HG02973 (cell line): Measurements from ENCODE around the gene DAW1.

Source experiments
- ATAC-seq: cut with Tn5 transposase; IDR thresholded peaks from one replicate; pipeline ENCODE4 v1.9.1; 2021; ENCODE audit warnings: moderate library complexity; ENCODE audit not compliant: unreplicated experiment

Gene DAW1

GRCh38 chr2:227861011-227861410, 10.4 kb upstream of the DAW1 start:
- no peak for ATAC-seq

DNA sequence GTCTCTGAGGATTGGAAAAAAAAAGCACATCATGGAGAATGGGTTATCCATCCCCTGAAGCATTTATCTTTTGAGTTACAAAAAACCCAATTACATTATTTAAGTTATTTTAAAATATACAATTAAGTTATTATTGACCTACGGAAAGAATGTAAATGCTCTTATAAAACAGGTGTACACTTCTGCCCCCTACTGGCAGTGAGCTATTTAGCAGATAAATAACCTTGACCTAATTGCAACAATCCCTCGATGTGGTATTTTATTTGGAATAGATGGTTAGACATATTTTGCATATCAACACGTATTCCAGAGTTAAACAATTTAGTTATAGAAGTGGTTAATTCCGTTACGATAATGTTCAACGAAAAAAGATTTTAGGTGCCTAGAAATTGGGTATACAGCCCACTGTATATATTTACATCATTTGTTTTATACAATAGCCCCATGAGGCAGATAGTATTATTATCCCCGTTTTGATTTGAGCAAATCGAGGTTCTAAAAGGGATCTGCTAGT, 9.1 kb upstream of the DAW1 start:
- no peak for ATAC-seq

GRCh38 chr2:227862741-227863588, 8.5 kb upstream of the DAW1 start:
- no peak for ATAC-seq

DNA sequence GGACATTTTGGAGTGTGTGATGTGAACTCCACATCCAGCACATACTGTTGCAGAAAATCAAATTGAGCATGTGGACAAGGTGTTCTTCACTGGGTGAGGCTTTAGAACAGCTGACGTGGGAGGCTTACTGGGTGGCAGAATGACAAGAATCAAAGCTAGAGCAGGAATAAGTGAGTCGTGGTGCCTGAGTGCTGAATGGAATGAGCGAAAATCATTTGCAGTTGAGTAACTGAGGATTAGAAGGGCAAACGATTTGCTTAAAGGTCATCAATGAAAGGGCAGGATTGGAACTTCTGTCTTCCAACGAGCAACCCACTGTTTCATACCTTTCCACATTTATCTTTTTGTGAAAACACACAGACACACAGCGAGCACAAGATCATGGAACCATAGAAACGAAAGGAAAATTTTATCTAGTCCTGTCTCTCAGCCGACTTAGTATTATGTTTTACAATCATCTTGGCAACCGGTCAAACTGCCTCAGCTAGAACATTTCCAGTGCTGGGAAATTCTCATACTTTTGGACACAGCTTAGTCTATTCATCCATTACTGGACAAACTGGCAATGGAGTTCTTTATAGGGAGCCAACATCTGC, 7.2 kb upstream of the DAW1 start:
- ATAC-seq: no peak

GRCh38 chr2:227865291-227865690, 6.1 kb upstream of the DAW1 start:
- ATAC-seq: no peak

GRCh38 chr2:227867386-227867785, 4.0 kb upstream of the DAW1 start:
- no peak for ATAC-seq

DNA sequence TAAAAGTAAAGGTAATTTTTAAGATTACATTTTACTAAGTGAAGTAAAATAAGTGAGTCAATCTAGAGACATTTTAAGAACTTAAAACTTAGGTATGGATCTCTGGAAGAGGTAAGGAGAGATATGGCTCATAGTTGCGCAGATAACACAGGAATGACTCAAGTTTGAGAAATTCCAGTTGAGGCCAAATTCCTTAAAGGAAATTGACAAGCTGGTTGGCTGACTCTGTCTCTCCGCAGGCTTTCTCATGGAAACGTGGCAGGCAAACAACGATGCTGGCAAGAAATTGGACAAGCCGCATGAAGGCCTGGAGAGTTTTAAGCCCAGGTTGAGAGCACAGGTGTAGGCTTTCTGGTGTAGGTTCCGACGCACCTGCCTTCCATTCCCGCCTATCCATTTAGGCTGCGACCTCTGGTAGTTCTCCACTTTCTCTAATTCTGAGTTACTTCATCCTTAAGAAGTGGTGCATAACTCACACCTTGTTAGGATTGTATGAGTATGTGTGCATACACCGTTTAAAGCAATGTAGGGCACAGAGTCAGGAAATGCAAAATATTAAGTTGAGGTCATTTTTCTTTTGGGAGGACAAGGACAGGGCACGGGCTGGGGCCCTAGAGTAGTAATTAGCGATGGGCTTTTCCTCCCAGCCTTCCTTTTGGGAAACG, 589 bp upstream of the DAW1 start:
- ATAC-seq: no peak

- ATAC-seq: no peak
Measured at GRCh38 chr2:227872676-227873075, 1.2 kb downstream of the DAW1 start.

GRCh38 chr2:227876300-227876801, 4.9 kb downstream of the DAW1 start:
- no peak for ATAC-seq

GRCh38 chr2:227877421-227878310, 6.2 kb downstream of the DAW1 start:
- ATAC-seq: no peak

DNA sequence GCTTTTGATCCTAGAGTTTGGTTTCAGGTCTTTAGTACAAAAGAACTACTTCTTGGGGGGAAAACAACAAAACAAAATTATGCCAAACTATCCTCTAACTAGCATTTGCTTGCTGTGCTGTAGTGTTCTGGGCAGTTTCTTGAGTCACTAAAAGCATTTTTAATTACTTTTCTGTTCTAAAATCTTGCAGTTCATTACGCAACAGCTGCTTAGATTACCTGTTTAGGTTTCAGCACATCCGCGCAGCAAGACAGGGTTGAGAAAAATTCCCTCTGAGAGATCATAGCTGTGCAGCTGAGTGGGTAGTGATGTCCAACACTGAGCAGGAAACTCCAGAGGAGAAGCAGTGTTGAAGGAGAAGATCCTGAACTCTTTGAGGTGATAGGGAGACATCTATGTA, 9.0 kb downstream of the DAW1 start:
- ATAC-seq: no peak

DNA sequence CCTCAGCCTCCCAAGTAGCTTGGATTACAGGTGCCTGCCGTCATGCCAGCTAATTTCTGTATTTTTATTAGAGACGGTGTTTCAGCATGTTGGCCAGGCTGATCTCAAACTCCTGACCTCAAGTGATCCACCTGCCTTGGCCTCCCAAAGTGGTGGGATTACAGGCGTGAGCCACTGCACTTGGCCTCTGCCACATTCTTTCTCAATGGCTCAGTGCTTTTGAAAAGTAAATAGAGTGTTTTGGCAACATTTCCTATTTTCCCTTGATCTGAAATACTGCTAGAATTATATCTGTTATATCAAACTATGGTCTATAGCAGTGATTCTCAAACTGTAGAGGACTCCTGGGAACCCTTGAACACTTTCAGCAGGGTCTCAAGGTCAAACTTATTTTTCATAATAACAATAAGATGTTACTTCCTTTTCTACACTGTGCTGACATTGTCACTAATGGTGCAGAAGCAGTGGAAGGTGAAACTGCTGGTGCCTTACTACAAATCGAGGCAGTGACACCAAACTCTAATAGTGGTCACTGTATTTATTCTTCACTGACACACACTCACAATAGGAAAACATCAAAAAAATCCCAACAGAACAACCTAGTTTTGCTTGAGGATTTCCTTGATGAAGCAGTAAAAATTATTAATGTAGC, 10.6 kb downstream of the DAW1 start:
- ATAC-seq: no peak

DNA sequence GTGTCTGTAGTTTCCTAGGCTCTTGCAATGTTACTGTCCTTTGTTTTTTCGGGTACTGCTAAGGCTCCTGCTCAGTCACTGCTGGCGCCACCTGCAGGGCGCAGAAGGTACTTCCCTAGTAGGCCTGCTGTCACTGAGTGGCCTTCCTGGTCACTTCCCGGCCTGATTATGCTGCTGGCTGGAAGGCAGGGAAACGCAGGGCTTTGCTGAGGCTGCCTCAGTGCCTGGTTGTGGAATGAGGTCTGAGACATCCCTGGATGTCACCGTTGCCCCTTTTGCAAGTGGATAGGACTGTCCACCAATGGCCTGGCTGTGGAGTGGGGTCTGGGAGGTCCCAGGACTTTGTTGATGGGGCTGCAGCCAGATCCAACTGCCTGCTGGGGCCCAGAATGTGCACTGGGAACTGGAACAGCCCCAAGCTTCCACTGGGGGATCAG, 13.1 kb downstream of the DAW1 start:
- ATAC-seq: peak; percentile 94

DNA sequence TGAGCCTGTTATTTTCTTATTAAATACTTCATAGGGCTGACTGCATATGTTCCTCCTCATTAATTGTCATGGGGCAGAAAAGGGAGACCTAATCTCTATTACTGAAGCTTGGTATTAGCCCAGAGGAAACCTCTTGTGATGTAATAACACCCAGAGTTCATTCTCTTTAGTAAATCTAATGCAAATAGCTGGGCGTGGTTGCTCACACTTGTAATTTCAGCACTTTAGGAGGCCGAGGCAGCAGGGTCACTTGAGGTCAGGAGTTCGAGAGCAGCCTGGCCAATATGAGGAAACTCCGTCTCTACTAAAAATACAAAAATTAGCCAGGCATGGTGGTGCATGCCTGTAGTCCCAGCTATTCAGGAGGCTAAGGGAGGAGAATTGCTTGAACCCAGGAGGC, 14.7 kb downstream of the DAW1 start:
- ATAC-seq: no peak

- no peak for ATAC-seq
Measured at GRCh38 chr2:227888289-227888688, 16.9 kb downstream of the DAW1 start.

- ATAC-seq: no peak
Measured at GRCh38 chr2:227889336-227889735, 17.9 kb downstream of the DAW1 start.

GRCh38 chr2:227890495-227891079, 19.2 kb downstream of the DAW1 start:
- peak; percentile 83 for ATAC-seq

DNA sequence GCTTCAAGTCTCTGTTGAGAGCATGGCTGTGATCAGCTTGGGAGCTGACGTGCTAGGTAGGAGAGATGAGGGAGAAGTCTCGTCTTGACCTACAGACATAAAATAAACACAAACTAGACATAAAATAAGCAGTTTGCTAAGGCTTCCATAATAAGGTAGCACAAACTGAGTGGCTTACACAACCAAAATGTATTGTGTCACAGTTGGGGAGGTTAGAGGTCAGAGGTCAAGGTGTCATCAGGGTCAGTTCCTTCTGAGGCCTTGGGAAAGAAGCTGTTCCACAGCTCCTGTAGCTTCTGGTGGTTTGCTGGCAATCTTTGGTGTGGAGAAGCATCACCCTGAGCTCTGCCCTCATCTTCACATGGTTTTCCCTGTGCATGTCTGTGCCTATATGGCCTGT, 20.2 kb downstream of the DAW1 start:
- ATAC-seq: no peak

DNA sequence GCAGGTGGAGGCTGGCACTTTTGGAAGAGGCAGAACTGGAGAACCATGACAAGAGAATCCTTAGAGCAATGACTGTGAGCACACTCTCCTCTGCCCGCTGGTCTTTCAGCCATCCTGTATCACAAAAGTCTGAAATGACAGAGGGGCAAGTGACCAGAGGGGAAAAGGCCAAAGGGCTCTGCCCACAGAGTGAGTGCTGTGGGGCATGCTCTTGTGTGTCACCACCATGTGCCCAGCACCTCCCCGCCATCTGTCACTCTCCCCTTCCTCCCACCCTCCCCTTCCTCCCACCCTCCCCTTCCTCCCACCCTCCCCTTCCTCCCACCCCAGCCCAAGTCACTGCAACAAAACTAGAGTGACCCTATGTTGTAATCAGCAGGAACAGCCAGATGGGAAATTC, 31.9 kb downstream of the DAW1 start:
- no peak for ATAC-seq

DNA sequence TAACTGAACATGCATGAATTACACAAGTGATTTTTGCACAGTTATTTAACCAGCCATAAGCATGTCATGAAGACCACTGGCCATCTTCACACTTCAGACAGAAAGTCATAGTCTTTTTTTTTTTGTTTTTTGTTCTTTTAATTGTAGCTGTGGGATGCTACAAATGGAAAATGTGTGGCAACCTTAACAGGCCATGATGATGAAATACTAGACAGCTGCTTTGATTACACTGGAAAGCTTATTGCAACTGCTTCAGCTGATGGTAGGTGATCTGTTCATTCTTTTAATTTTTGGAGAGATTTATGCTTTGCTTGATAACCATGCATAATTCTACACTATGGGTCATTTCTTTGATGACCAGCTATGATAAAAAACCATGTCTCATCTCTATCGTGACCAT, 35.6 kb downstream of the DAW1 start:
- ATAC-seq: no peak
